ENCODE measurements around the gene TMEM267.
A peak's percentile ranks its signal among the peaks of the same experiment; 100 is the strongest.
"Not testable (repeated sequence)": the region's sequence is repeated elsewhere in the genome, so short reads cannot be mapped to it uniquely, and the experiment has no call there.

TMEM267 gene, protein sequence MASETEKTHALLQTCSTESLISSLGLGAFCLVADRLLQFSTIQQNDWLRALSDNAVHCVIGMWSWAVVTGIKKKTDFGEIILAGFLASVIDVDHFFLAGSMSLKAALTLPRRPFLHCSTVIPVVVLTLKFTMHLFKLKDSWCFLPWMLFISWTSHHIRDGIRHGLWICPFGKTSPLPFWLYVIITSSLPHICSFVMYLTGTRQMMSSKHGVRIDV

GRCh38 chr5:43483298-43484105 lies at the start of gene TMEM267:
Gene TMEM267, minus strand, starts transcription at chr5:43483865. Its CDS starts 29,896 bp downstream, at chr5:43453969.
- DNase-seq = peak; percentile 90

GRCh38 chr5:43530648-43531047 lies 47.0 kb upstream of the TMEM267 start:
- no peak for DNase-seq

- DNase-seq = no peak
These were observed 40.0 kb upstream of the TMEM267 start for GRCh38 chr5:43523662-43524072.

DNA sequence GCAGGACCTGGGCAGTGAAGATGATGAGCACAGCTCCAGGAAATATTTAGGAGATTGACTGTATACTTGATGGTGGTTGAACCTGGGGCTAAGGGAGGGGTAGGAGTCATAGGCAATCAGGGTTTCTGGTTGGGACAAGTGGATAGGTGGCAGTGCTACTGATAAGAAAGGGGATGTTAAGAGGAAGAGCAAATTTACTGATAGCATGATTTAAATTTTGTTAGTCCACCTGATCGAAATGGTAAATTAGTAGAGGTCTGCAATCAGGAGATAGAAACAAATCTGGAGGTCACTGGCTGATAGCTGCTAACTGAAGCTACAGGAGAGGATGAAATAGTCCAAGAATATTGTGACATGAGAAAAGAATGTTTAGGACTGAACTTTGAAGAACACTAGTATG lies 37.0 kb upstream of the TMEM267 start:
- no peak for DNase-seq

GRCh38 chr5:43515678-43516048 lies 32.0 kb upstream of the TMEM267 start:
- no peak for DNase-seq

DNA sequence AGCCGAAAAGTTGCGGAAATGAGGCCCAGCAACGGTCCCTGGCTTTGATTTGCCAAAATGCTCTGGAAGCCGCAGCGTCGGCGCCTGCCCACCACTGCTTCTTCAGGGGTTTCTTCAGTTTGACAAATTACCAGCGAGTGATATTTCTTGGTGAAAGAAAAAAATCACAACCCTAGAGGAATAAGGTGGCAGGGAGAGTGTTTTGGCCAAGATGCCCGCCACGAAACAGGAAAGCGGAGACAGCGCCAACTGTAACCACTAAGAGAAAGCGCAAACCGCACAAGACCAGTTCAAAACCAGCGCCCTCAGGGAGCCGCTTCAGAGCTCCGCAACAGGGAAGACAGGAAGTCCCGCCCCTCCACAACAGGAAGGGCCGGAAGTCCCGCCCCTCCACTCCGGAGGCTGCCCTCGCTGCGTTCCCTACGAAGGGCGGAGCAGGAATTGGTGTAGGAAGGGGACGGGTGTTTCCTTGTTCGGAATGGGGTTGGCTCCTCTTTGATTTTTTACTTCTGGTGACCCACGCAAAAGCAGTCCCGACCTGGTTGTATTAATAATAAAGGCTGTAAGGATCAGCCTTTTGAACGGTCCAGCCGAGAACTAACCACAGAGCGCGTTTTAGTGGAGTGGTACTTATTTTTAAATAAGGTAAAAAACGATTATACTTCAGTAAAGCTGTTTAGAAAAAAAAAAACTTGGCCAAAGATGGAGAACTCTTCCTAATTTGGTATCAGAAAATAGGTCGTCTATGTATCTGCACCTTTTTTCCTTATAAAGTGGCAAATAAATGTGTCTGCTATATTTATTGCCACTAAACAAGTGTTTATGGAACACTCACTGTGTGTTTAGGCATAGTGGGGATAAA lies 31.4 kb upstream of the TMEM267 start, which contains the start of gene C5orf34:
Gene C5orf34, minus strand, starts transcription at position 333 of the 862 bp plus-strand sequence. CDS start 5,809 bp downstream, outside the sequence.
- peak; percentile 95 for DNase-seq

DNA sequence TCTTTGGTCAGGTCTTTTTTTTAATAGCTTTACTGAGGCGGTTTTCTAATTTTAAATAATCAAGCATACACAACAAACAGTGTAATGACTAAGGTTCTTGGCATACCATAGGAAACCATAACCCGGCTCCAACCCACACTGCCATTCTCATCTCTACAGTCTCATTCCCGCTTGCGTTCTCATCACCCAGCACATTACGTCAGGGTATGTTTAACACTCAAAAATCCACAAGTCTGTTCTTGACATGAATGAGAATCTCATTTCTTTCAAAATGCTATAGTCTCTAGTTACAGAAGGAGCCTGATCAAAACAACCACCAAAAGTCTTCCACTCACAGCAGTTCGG lies 30.8 kb upstream of the TMEM267 start:
- no peak for DNase-seq

DNA sequence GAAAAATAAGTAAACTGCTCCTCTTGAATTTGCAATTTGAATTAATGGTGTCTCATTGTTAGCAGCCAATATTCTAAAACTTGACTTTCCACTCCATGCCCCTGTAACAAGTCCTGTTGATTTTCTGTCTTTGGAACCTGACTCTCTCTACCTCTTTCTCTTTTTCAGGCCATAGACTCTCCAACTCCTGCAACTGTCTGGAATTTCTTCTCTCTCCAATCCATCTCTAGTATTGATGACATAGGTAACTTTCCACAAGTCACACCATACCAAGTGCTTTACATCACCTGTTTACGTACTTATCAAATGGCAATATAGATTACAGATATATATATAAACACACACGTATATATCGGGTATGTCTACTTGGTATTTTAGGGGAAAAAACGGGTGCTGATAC lies 30.4 kb upstream of the TMEM267 start:
- DNase-seq = no peak

- not testable (repeated sequence) for DNase-seq
These were observed 27.4 kb upstream of the TMEM267 start for GRCh38 chr5:43511062-43511461.

DNA sequence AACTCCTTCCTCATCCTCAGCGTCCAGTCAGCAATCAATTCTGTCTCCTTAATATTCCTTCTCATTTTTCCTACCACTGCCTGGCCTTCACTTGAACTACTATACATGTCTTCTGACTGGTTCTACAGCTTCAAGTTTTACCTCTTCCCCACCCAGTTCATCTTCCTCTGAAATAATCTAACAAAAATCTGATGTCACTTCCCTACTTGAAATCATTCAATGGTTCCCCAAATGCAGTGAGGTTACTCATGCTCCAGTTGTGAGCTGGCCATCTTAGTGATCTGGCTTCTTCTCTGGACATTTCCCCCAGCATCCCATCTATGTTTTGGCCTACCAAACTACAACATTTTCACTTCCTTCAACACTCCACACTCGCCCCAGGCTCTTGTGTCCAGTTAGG lies 14.9 kb upstream of the TMEM267 start:
- DNase-seq = no peak

DNA sequence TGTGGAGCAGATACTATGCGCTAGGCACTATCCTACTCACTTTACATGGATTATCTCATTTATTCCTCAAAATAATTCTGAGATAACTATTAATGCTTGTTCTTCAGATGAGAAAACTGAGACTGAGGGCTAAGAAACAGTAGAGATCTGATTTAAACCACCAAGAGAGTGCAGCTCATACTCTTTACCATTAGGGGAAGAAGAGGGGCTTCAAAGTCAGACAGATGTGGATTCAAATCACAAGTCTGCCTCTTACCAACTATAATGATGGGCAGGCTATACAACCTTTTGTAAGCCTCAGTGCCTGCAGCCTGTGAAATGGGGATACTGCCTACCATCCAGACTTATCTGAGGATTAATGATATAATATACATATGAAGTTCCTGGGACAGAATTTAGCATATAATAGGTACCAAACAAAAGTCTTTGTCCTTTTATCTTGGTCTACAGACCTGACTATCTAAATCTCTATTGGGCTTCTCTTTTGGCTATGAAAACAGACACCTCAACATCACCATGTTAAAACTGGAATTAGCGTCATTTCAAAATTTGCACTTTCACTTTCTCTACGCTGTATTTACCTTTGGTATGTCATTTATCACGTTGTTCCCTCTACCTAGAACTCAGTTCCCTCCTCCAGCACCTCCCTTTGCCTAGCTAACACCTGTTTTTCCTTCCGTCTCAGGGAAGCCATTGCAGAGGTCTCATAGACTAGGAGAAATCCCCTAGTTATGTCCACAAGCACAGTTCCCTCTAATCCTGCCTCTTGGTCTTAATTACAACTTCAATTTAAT lies 13.8 kb upstream of the TMEM267 start:
- DNase-seq = no peak

DNA sequence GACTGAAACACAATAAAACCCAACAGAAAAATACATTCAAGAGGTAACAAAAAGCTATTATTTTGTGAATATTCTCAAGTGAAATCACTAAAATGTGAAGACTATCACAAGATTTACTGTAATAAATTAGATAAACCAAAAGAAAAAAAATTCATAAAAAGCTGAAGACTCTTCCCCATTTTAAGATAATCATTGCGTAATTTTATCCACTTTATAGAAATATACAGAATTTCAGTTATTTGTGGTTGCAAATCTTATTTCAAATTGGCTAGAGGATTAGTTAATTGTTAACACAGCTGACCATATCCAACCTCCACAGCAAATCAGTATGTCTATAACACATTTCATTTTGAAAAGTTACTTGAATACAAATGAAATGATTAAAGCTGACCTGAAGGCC lies 7.7 kb upstream of the TMEM267 start:
- no peak for DNase-seq

DNA sequence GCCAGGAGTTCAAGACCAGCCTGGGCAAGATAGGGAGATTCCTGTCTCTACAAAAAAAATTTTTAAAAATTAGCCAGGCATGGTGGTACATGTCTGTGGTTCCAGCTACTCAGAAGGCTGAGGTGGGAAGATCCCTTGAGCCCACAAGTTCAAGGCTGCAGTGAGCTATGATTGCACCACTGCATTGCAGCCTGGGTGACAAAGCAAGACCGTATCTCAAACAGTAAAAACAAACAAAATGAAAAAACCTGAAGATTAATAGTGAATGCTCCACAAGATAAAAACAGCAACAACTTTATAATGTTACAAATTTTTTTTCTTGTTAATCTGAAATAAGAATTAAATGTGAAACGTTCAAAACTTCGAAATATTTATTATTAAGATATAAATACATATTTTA lies 2.7 kb upstream of the TMEM267 start:
- DNase-seq = no peak

- DNase-seq = no peak
These were observed 1.7 kb upstream of the TMEM267 start for GRCh38 chr5:43485406-43485805.

- peak; percentile 53 for DNase-seq
These were observed 613 bp upstream of the TMEM267 start for GRCh38 chr5:43484106-43484849.

- DNase-seq = no peak
These were observed 971 bp downstream of the TMEM267 start for GRCh38 chr5:43482490-43483297.

- no peak for DNase-seq
These were observed 13.8 kb downstream of the TMEM267 start for GRCh38 chr5:43469671-43470391.

- no peak for DNase-seq
These were observed 16.6 kb downstream of the TMEM267 start for GRCh38 chr5:43467100-43467499.

DNA sequence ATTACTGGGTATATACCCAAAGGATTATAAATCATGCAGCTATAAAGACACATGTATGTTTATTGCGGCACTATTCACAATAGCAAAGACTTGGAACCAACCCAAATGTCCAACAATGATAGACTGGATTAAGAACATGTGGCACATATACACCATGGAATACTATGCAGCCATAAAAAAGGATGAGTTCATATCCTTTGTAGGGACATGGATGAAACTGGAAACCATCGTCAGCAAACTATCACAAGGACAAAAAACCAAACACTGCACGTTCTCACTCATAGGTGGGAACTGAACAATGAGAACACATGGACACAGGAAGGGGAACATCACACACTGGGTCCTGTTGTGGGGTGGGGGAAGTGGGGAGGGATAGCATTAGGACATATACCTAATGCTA lies 18.2 kb downstream of the TMEM267 start:
- not testable (repeated sequence) for DNase-seq

DNA sequence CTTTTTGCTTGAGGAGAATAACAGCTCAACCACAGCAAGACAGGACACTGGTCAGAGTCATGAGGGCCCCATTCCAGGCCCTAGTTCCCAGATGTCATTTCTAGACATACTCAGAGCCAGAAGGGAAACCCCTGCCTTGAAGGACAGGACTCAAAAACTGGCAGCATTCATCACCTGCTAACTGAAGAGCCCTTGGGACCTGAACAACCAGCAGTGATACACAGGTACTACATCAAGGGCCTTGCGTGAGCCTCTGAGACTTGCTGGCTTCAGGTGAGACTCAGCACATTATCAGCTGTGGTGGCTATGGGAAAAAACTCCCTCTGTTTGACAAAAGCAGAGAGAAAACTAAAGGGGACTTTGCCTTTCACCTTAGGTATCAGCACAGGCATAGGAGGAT lies 22.6 kb downstream of the TMEM267 start:
- no peak for DNase-seq
